PC-9 (cell line): Measurements from ENCODE around the gene PIK3C3. TPM values are rescaled to one million over a fixed set of nuclear protein-coding genes. Genes with fewer than 3 reads are reported as not detected.

Source experiments
- BruUV-seq: library from RNA; stranded (reverse); fragments of 400-500 nt; replicated peaks from 2 replicates; lab custom pipeline; 2021; lab: Mats Ljungman, UMichigan
- CTCF ChIA-PET: fragments of 300-600 bp; sonication (Branson Sonifier 250); formaldehyde crosslinking; loops from one replicate; lab custom pipeline; 2022; ENCODE audit warnings: antibody characterized with exemption; lab: Charles Lee
- POLR2A ChIA-PET: fragments of 300-600 bp; sonication (Branson Sonifier 250); formaldehyde crosslinking; loops from one replicate; lab custom pipeline; 2022; ENCODE audit warnings: antibody characterized with exemption; ENCODE audit not compliant: unreplicated experiment; lab: Charles Lee
- DNase-seq, 2 experiments: peaks; one replicate each; pipeline versions ENCODE4 v3.0.0 to v3.0.0-alpha.2; 2015 to 2022; ENCODE audit warnings: mixed read lengths in 1 of 2
- H2AFZ ChIP-seq: fragments of 200-600 bp; sonication (generic); 2 replicates; pipeline ENCODE4 v1.8.1; 2017; ENCODE audit warnings: antibody characterized with exemption
- H3F3A ChIP-seq: fragments of 200-600 bp; sonication (generic); 2 replicates; pipeline ENCODE4 v1.8.1; 2017; ENCODE audit warnings: antibody characterized with exemption, mild to moderate bottlenecking, low read depth; ENCODE audit not compliant: insufficient read depth
- H3K27ac ChIP-seq: fragments of 200-600 bp; sonication (generic); 2 replicates; pipeline ENCODE4 v1.6.1; 2016; ENCODE audit warnings: mixed run types
- H3K27me3 ChIP-seq: fragments of 200-600 bp; sonication (generic); 2 replicates; pipeline ENCODE4 v1.6.1; 2016; ENCODE audit warnings: low read depth, mixed run types; ENCODE audit not compliant: insufficient read depth
- H3K36me3 ChIP-seq: fragments of 200-600 bp; sonication (generic); 2 replicates; pipeline ENCODE4 v1.6.1; 2016; ENCODE audit warnings: low read depth, mixed run types
- H3K4me1 ChIP-seq: fragments of 200-600 bp; sonication (generic); replicated peaks from 2 replicates; pipeline ENCODE4 v1.6.1; 2016; ENCODE audit warnings: mixed run types; ENCODE audit not compliant: insufficient read depth
- H3K4me2 ChIP-seq: fragments of 200-600 bp; sonication (generic); 2 replicates; pipeline ENCODE4 v1.6.1; 2017; ENCODE audit warnings: mixed run types
- H3K4me3 ChIP-seq: fragments of 200-600 bp; sonication (generic); 2 replicates; pipeline ENCODE4 v1.6.1; 2016; ENCODE audit warnings: mixed run types
- H3K79me2 ChIP-seq: fragments of 200-600 bp; sonication (generic); 2 replicates; pipeline ENCODE4 v1.6.1; 2017; ENCODE audit warnings: low read depth, mixed run types
- H3K9me2 ChIP-seq: fragments of 200-600 bp; sonication (generic); 2 replicates; pipeline ENCODE4 v1.8.1; 2017; ENCODE audit warnings: mild to moderate bottlenecking; ENCODE audit not compliant: insufficient read depth
- H3K9me3 ChIP-seq: fragments of 200-600 bp; sonication (generic); 2 replicates; pipeline ENCODE4 v1.8.1; 2016; ENCODE audit warnings: low read depth; ENCODE audit not compliant: insufficient read depth
- H4K20me1 ChIP-seq: fragments of 200-600 bp; sonication (generic); 2 replicates; pipeline ENCODE4 v1.8.1; 2017; ENCODE audit not compliant: insufficient read depth
- CTCF ChIP-seq: fragments of 200-600 bp; sonication (generic); conservative IDR thresholded peaks from 2 replicates; pipeline ENCODE4 v1.6.1; 2017; ENCODE audit warnings: mixed run types, antibody characterized with exemption, mild to moderate bottlenecking, moderate library complexity
- EZH2 ChIP-seq: fragments of 200-600 bp; sonication (generic); IDR thresholded peaks from 2 replicates; pipeline ENCODE4 v1.8.0; 2017; ENCODE audit warnings: antibody characterized with exemption, low read depth
- intact Hi-C: fragments of 100-400 bp; cut with micrococcal nuclease; formaldehyde crosslinking; loops from one replicate; pipeline ENCODE4 v1.10.0; 2022; ENCODE audit not compliant: unreplicated experiment
- total RNA-seq: library from RNA; stranded (reverse); gene quantifications from 2 replicates; pipeline ENCODE4 v1.2.3, GENCODE V29; 2021

PIK3C3 gene
- total RNA-seq, 1 experiment from 2014 or later = 31.4 TPM

GRCh38 chr18:41932899-41933298 is 22.1 kb upstream of the PIK3C3 start:
- no peaks in the 10 kb centered on the region for H3K36me3 ChIP-seq
- ChIA-PET POLR2A (no interaction called here), CTCF (no interaction called here)
- DNase-seq = no peak
- H3K27ac ChIP-seq = no peak overlapping the region
- TF ChIP-seq CTCF (no peak), EZH2 (no peak)
- H3K4me3 ChIP-seq = no peak overlapping the region
- no peak overlapping the region for H3K4me2 ChIP-seq
- H4K20me1 ChIP-seq = no peaks in the 10 kb centered on the region
- H3K9me2 ChIP-seq = no peaks in the 10 kb centered on the region
- intact Hi-C loops = no loop called here
- BruUV-seq = no TSS peak
- no peaks in the 10 kb centered on the region for H3F3A ChIP-seq
- H2AFZ ChIP-seq = no peak overlapping the region
- H3K4me1 ChIP-seq = no peaks in the 10 kb centered on the region
- no peaks in the 10 kb centered on the region for H3K79me2 ChIP-seq
- H3K27me3 ChIP-seq = no peaks in the 10 kb centered on the region
- no peaks in the 10 kb centered on the region for H3K9me3 ChIP-seq

GRCh38 chr18:41933778-41934177 is 21.3 kb upstream of the PIK3C3 start:
- TF ChIP-seq EZH2 (no peak), CTCF (no peak)
- no peak overlapping the region for H3K27ac ChIP-seq
- ChIA-PET CTCF (no interaction called here), POLR2A (no interaction called here)
- no peak overlapping the region for H2AFZ ChIP-seq
- BruUV-seq = no TSS peak
- no peaks in the 10 kb centered on the region for H3F3A ChIP-seq
- no peaks in the 10 kb centered on the region for H3K27me3 ChIP-seq
- no peak overlapping the region for H3K4me2 ChIP-seq
- no peak for DNase-seq
- no peaks in the 10 kb centered on the region for H3K79me2 ChIP-seq
- H3K9me3 ChIP-seq = no peaks in the 10 kb centered on the region
- H3K36me3 ChIP-seq = no peaks in the 10 kb centered on the region
- no peaks in the 10 kb centered on the region for H4K20me1 ChIP-seq
- intact Hi-C loops = no loop called here
- H3K4me1 ChIP-seq = no peaks in the 10 kb centered on the region
- no peak overlapping the region for H3K4me3 ChIP-seq
- H3K9me2 ChIP-seq = no peaks in the 10 kb centered on the region

- Histone ChIP-seq H3K4me2 (no peak overlapping the region), H4K20me1 (no peaks in the 10 kb centered on the region), H3K9me3 (no peaks in the 10 kb centered on the region), H3K79me2 (no peaks in the 10 kb centered on the region), H2AFZ (0 out of 2 replicates have a peak overlapping the region, but pooled peaks have one; percentile 48), H3K36me3 (no peaks in the 10 kb centered on the region), H3K27me3 (no peaks in the 10 kb centered on the region), H3K27ac (no peak overlapping the region), H3F3A (peaks cover 14% of the 10 kb centered on the region; the same call in 1 of the 2 replicates), H3K9me2 (no peaks in the 10 kb centered on the region; the same call in 1 of the 2 replicates), H3K4me1 (peaks cover 23% of the 10 kb centered on the region), H3K4me3 (no peak overlapping the region)
- no TSS peak for BruUV-seq
- no peak for DNase-seq
- TF ChIP-seq CTCF = no peak
- TF ChIP-seq EZH2 = no peak
- ChIA-PET CTCF (no interaction called here), POLR2A (no interaction called here)
- intact Hi-C loops = no loop called here
Measured at GRCh38 chr18:41936471-41937134, 18.4 kb upstream of the PIK3C3 start.
